Karpas-422 (cell line): Measurements from ENCODE around the gene ERC2. TPM values are rescaled to one million over a fixed set of nuclear protein-coding genes. Genes with fewer than 3 reads are reported as not detected.

Experiments used
- DNase-seq: peaks from one replicate; pipeline ENCODE4 v3.0.0-alpha.2; 2015
- H2AFZ ChIP-seq: fragments of 200-600 bp; sonication (generic); 2 replicates; pipeline ENCODE4 v1.6.1; 2014; ENCODE audit warnings: antibody characterized with exemption, low read length, mixed read lengths
- H3K27ac ChIP-seq: fragments of 200-600 bp; sonication (generic); 2 replicates; pipeline ENCODE4 v1.5.1; 2014; ENCODE audit warnings: mild to moderate bottlenecking, low read length, moderate library complexity
- H3K27me3 ChIP-seq: fragments of 200-600 bp; sonication (generic); 2 replicates; pipeline ENCODE4 v1.6.1; 2014; ENCODE audit warnings: low read length, mixed read lengths
- H3K36me3 ChIP-seq: fragments of 200-600 bp; sonication (generic); 2 replicates; pipeline ENCODE4 v1.6.1; 2014; ENCODE audit warnings: low read length, mixed read lengths; ENCODE audit not compliant: insufficient read depth
- H3K4me1 ChIP-seq: fragments of 200-600 bp; sonication (generic); 2 replicates; pipeline ENCODE4 v1.6.1; 2014; ENCODE audit warnings: mild to moderate bottlenecking, low read length, mixed read lengths
- H3K4me2 ChIP-seq: fragments of 200-600 bp; sonication (generic); 2 replicates; pipeline ENCODE4 v1.6.1; 2014; ENCODE audit warnings: low read length, low read depth, mild to moderate bottlenecking; ENCODE audit not compliant: poor library complexity, severe bottlenecking
- H3K4me3 ChIP-seq: fragments of 200-600 bp; sonication (generic); 2 replicates; pipeline ENCODE4 v1.5.1; 2014; ENCODE audit warnings: mild to moderate bottlenecking, antibody characterized with exemption, low read length, mixed read lengths
- H3K79me2 ChIP-seq: fragments of 200-600 bp; sonication (generic); 2 replicates; pipeline ENCODE4 v1.6.1; 2014; ENCODE audit warnings: mild to moderate bottlenecking, low read length, mixed read lengths
- H3K9ac ChIP-seq: fragments of 200-600 bp; sonication (generic); 2 replicates; pipeline ENCODE4 v1.6.0; 2014; ENCODE audit warnings: low read length
- H3K9me2 ChIP-seq: fragments of 200-600 bp; sonication (generic), shearing (Covaris generic); replicated peaks from 2 replicates; pipeline ENCODE4 v1.6.0; 2014; ENCODE audit warnings: mild to moderate bottlenecking, low read length, moderate library complexity; ENCODE audit not compliant: insufficient read depth
- H3K9me3 ChIP-seq: fragments of 300-700, 200-600 bp; sonication (generic); 2 replicates; pipeline ENCODE4 v1.6.1; 2014; ENCODE audit warnings: low read length, mixed read lengths
- H4K20me1 ChIP-seq: fragments of 200-600 bp; sonication (generic); 2 replicates; pipeline ENCODE4 v1.6.1; 2014; ENCODE audit warnings: mild to moderate bottlenecking, antibody characterized with exemption, low read length, low read depth; ENCODE audit not compliant: insufficient read depth
- total RNA-seq: library from RNA; depleted of rRNA; stranded (reverse); fragments of >200 nt; shearing (Covaris generic); gene quantifications from 2 replicates; pipeline ENCODE4 v1.2.3, GENCODE V29; 2014; ENCODE audit warnings: low replicate concordance

The ERC2 gene
- total RNA-seq, 1 experiment from 2014 or later, result 3.7 TPM

- no peak overlapping the region for H3K9ac ChIP-seq
- no peaks in the 10 kb centered on the region for H3K9me3 ChIP-seq
- H3K27me3 ChIP-seq, result no peaks in the 10 kb centered on the region
- H3K27ac ChIP-seq, result no peak overlapping the region
- no peak overlapping the region for H2AFZ ChIP-seq
- H3K36me3 ChIP-seq, result peaks cover 86% of the 10 kb centered on the region
- peaks cover 4% of the 10 kb centered on the region for H3K4me1 ChIP-seq
- no peak overlapping the region for H3K4me3 ChIP-seq
- peaks cover 57% of the 10 kb centered on the region for H3K79me2 ChIP-seq
- no peak for DNase-seq
- H3K4me2 ChIP-seq, result no peak overlapping the region
- peaks cover 25% of the 10 kb centered on the region for H4K20me1 ChIP-seq
- H3K9me2 ChIP-seq, result no peaks in the 10 kb centered on the region
These were observed 991.8 kb downstream of the ERC2 start for GRCh38 chr3:55476515-55476914.

GRCh38 chr3:55474213-55474632, 994.0 kb downstream of the ERC2 start:
- Histone ChIP-seq H3K9ac (no peak overlapping the region), H3K4me3 (no peak overlapping the region), H3K27me3 (no peaks in the 10 kb centered on the region), H3K36me3 (peaks cover 92% of the 10 kb centered on the region), H3K27ac (no peak overlapping the region), H3K79me2 (peaks cover 35% of the 10 kb centered on the region), H3K9me3 (no peaks in the 10 kb centered on the region), H3K9me2 (no peaks in the 10 kb centered on the region), H3K4me1 (no peaks in the 10 kb centered on the region; the same call in 1 of the 2 replicates), H3K4me2 (no peak overlapping the region), H2AFZ (no peak overlapping the region), H4K20me1 (peaks cover 38% of the 10 kb centered on the region)
- no peak for DNase-seq

GRCh38 chr3:55473788-55474187, 994.5 kb downstream of the ERC2 start:
- DNase-seq, result no peak
- Histone ChIP-seq H3K4me3 (no peak overlapping the region), H3K27ac (no peak overlapping the region), H4K20me1 (peaks cover 40% of the 10 kb centered on the region), H3K4me2 (no peak overlapping the region), H3K27me3 (no peaks in the 10 kb centered on the region), H3K9me2 (no peaks in the 10 kb centered on the region), H3K79me2 (peaks cover 30% of the 10 kb centered on the region), H3K36me3 (peaks cover 92% of the 10 kb centered on the region), H3K9me3 (no peaks in the 10 kb centered on the region), H3K4me1 (no peaks in the 10 kb centered on the region; the same call in 1 of the 2 replicates), H3K9ac (no peak overlapping the region), H2AFZ (no peak overlapping the region)

GRCh38 chr3:55471522-55472280, 996.6 kb downstream of the ERC2 start:
- no peak overlapping the region for H3K27ac ChIP-seq
- no peaks in the 10 kb centered on the region for H3K27me3 ChIP-seq
- no peak for DNase-seq
- H3K4me1 ChIP-seq, result no peaks in the 10 kb centered on the region
- H3K79me2 ChIP-seq, result peaks cover 14% of the 10 kb centered on the region
- H3K9me3 ChIP-seq, result no peaks in the 10 kb centered on the region
- H3K9ac ChIP-seq, result no peak overlapping the region
- peaks cover 43% of the 10 kb centered on the region for H4K20me1 ChIP-seq
- H3K9me2 ChIP-seq, result no peaks in the 10 kb centered on the region
- H3K4me2 ChIP-seq, result no peak overlapping the region
- no peak overlapping the region for H3K4me3 ChIP-seq
- H3K36me3 ChIP-seq, result peaks cover 89% of the 10 kb centered on the region
- H2AFZ ChIP-seq, result no peak overlapping the region

GRCh38 chr3:55471084-55471483, 997.2 kb downstream of the ERC2 start:
- no peak overlapping the region for H3K4me3 ChIP-seq
- no peaks in the 10 kb centered on the region for H3K4me1 ChIP-seq
- no peak overlapping the region for H3K27ac ChIP-seq
- no peak for DNase-seq
- peaks cover 89% of the 10 kb centered on the region for H3K36me3 ChIP-seq
- H2AFZ ChIP-seq, result no peak overlapping the region
- H3K79me2 ChIP-seq, result peaks cover 12% of the 10 kb centered on the region
- no peaks in the 10 kb centered on the region for H3K9me2 ChIP-seq
- peaks cover 40% of the 10 kb centered on the region for H4K20me1 ChIP-seq
- H3K27me3 ChIP-seq, result no peaks in the 10 kb centered on the region
- H3K4me2 ChIP-seq, result no peak overlapping the region
- H3K9ac ChIP-seq, result no peak overlapping the region
- H3K9me3 ChIP-seq, result no peaks in the 10 kb centered on the region

GRCh38 chr3:55469957-55470526, 998.2 kb downstream of the ERC2 start:
- H3K4me3 ChIP-seq, result no peak overlapping the region

GRCh38 chr3:55468251-55468650, 1000.0 kb downstream of the ERC2 start:
- H4K20me1 ChIP-seq, result peaks cover 28% of the 10 kb centered on the region
- H3K36me3 ChIP-seq, result peaks cover 77% of the 10 kb centered on the region
- no peak overlapping the region for H3K27ac ChIP-seq
- no peaks in the 10 kb centered on the region for H3K9me2 ChIP-seq
- no peaks in the 10 kb centered on the region for H3K4me1 ChIP-seq
- H3K4me3 ChIP-seq, result no peak overlapping the region
- H3K9ac ChIP-seq, result no peak overlapping the region
- no peak for DNase-seq
- H2AFZ ChIP-seq, result no peak overlapping the region
- no peaks in the 10 kb centered on the region for H3K9me3 ChIP-seq
- H3K27me3 ChIP-seq, result no peaks in the 10 kb centered on the region
- 0 out of 2 replicates have a peak, but pooled peaks cover 4% of the 10 kb centered on the region for H3K79me2 ChIP-seq
- no peak overlapping the region for H3K4me2 ChIP-seq

More at GRCh38 chr3:55469957-55470526, 998.2 kb downstream of the ERC2 start:
- Histone ChIP-seq H2AFZ (no peak overlapping the region), H3K9ac (no peak overlapping the region), H3K9me2 (no peaks in the 10 kb centered on the region), H3K36me3 (peaks cover 88% of the 10 kb centered on the region), H3K79me2 (peaks cover 7% of the 10 kb centered on the region; the same call in 1 of the 2 replicates), H3K9me3 (no peaks in the 10 kb centered on the region), H3K4me1 (no peaks in the 10 kb centered on the region), H3K4me2 (no peak overlapping the region), H3K27me3 (no peaks in the 10 kb centered on the region), H4K20me1 (peaks cover 31% of the 10 kb centered on the region), H3K27ac (no peak overlapping the region)
- no peak for DNase-seq

- Histone ChIP-seq H3K36me3 (peaks cover 65% of the 10 kb centered on the region), H3K9me3 (no peaks in the 10 kb centered on the region), H3K4me3 (no peak overlapping the region), H3K9ac (no peak overlapping the region), H3K4me2 (no peak overlapping the region), H3K27me3 (no peaks in the 10 kb centered on the region), H3K4me1 (no peaks in the 10 kb centered on the region), H3K9me2 (no peaks in the 10 kb centered on the region), H3K27ac (no peak overlapping the region), H4K20me1 (peaks cover 25% of the 10 kb centered on the region), H3K79me2 (0 out of 2 replicates have a peak, but pooled peaks cover under 1% of the 10 kb centered on the region), H2AFZ (no peak overlapping the region)
- DNase-seq, result no peak
These were observed 1001.2 kb downstream of the ERC2 start for GRCh38 chr3:55467099-55467498.
